SK-N-SH (cell line): Measurements from ENCODE around the gene RASGEF1C.

ENCODE experiments used
- GABPA ChIP-seq: IDR thresholded peaks from 2 replicates; pipeline ENCODE4 v1.4.0; 2012; ENCODE audit warnings: low read depth, mild to moderate bottlenecking
- REST ChIP-seq: IDR thresholded peaks from 2 replicates; pipeline ENCODE4 v1.6.1; 2012; ENCODE audit warnings: mild to moderate bottlenecking, low read depth, low read length, moderate library complexity
- SMC3 ChIP-seq: IDR thresholded peaks from 2 replicates; pipeline ENCODE4 v1.6.1; 2012; ENCODE audit warnings: low read depth, low read length, improper control_type of control experiment
- YY1 ChIP-seq: IDR thresholded peaks from 2 replicates; pipeline ENCODE4 v1.4.0; 2012; ENCODE audit warnings: low read depth, mild to moderate bottlenecking
- TF ChIP-seq, protein P1 (sequence below): IDR thresholded peaks from 2 replicates; pipeline ENCODE4; 2012
- TF ChIP-seq, protein P2 (sequence below): IDR thresholded peaks from 2 replicates; pipeline ENCODE4 v1.4.0; 2012; ENCODE audit warnings: low read depth
- TF ChIP-seq, protein P3 (sequence below): fragments of 200-600 bp; sonication (generic); IDR thresholded peaks from 2 replicates; pipeline ENCODE4 v1.6.1; 2017; ENCODE audit warnings: antibody characterized with exemption, mild to moderate bottlenecking, moderate library complexity

GRCh38 chr5:180100621-180101450 is 108.2 kb downstream of the RASGEF1C start:
- TF ChIP-seq, protein P1, sequence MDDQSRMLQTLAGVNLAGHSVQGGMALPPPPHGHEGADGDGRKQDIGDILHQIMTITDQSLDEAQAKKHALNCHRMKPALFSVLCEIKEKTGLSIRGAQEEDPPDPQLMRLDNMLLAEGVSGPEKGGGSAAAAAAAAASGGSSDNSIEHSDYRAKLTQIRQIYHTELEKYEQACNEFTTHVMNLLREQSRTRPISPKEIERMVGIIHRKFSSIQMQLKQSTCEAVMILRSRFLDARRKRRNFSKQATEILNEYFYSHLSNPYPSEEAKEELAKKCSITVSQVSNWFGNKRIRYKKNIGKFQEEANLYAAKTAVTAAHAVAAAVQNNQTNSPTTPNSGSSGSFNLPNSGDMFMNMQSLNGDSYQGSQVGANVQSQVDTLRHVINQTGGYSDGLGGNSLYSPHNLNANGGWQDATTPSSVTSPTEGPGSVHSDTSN = no peak
- TF ChIP-seq YY1 (no peak), SMC3 (no peak), GABPA (no peak), REST (no peak)
- TF ChIP-seq, protein P2, sequence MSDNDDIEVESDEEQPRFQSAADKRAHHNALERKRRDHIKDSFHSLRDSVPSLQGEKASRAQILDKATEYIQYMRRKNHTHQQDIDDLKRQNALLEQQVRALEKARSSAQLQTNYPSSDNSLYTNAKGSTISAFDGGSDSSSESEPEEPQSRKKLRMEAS = no peak
- TF ChIP-seq, protein P3, sequence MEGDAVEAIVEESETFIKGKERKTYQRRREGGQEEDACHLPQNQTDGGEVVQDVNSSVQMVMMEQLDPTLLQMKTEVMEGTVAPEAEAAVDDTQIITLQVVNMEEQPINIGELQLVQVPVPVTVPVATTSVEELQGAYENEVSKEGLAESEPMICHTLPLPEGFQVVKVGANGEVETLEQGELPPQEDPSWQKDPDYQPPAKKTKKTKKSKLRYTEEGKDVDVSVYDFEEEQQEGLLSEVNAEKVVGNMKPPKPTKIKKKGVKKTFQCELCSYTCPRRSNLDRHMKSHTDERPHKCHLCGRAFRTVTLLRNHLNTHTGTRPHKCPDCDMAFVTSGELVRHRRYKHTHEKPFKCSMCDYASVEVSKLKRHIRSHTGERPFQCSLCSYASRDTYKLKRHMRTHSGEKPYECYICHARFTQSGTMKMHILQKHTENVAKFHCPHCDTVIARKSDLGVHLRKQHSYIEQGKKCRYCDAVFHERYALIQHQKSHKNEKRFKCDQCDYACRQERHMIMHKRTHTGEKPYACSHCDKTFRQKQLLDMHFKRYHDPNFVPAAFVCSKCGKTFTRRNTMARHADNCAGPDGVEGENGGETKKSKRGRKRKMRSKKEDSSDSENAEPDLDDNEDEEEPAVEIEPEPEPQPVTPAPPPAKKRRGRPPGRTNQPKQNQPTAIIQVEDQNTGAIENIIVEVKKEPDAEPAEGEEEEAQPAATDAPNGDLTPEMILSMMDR = no peak
